Measurements from ENCODE around the gene COX14.
"Not testable (repeated sequence)": the region's sequence is repeated elsewhere in the genome, so short reads cannot be mapped to it uniquely, and the experiment has no call there.

COX14 gene

GRCh38 chr12:50127546-50127945 lies 15.5 kb downstream of the COX14 start:
- no peak overlapping the region for H3K4me3 ChIP-seq (ENCODE audit: extremely low read depth, insufficient read depth, low read length, poor library complexity, severe bottlenecking)
- no peaks in the 10 kb centered on the region for H3K4me1 ChIP-seq (ENCODE audit: control insufficient read depth, insufficient read depth, low read length, poor library complexity, severe bottlenecking)
- H3K36me3 ChIP-seq (ENCODE audit: control insufficient read depth, insufficient read depth, low read length): peaks cover 71% of the 10 kb centered on the region
- no peaks in the 10 kb centered on the region for H3K9me3 ChIP-seq (ENCODE audit: control insufficient read depth, low read length)
- no peak overlapping the region for H3K27ac ChIP-seq (ENCODE audit: low read depth, low read length, severe bottlenecking)
- 100% methylated on average over 1 to 2 of the region's 2 CpGs for WGBS, 2 experiments (ENCODE audit: insufficient coverage in 2 of 2)

- H3K27ac ChIP-seq (ENCODE audit: low read depth, low read length, severe bottlenecking): no peak overlapping the region
- no peak overlapping the region for H3K4me3 ChIP-seq (ENCODE audit: extremely low read depth, insufficient read depth, low read length, poor library complexity, severe bottlenecking)
- H3K9me3 ChIP-seq (ENCODE audit: control insufficient read depth, low read length): no peaks in the 10 kb centered on the region
- H3K4me1 ChIP-seq (ENCODE audit: control insufficient read depth, insufficient read depth, low read length, poor library complexity, severe bottlenecking): no peaks in the 10 kb centered on the region
- H3K36me3 ChIP-seq (ENCODE audit: control insufficient read depth, insufficient read depth, low read length): peaks cover 77% of the 10 kb centered on the region
- 90 to 100% methylated on average over 2 to 4 of the region's 4 CpGs for WGBS, 2 experiments (ENCODE audit: insufficient coverage in 2 of 2)
These were observed 17.3 kb downstream of the COX14 start for GRCh38 chr12:50129290-50129689.

- no peak overlapping the region for H3K4me3 ChIP-seq (ENCODE audit: extremely low read depth, insufficient read depth, low read length, poor library complexity, severe bottlenecking)
- H3K27ac ChIP-seq (ENCODE audit: low read depth, low read length, severe bottlenecking): no peak overlapping the region
- H3K36me3 ChIP-seq (ENCODE audit: control insufficient read depth, insufficient read depth, low read length): peaks cover 90% of the 10 kb centered on the region
- no peaks in the 10 kb centered on the region for H3K9me3 ChIP-seq (ENCODE audit: control insufficient read depth, low read length)
- peaks cover 4% of the 10 kb centered on the region for H3K4me1 ChIP-seq (ENCODE audit: control insufficient read depth, insufficient read depth, low read length, poor library complexity, severe bottlenecking)
- WGBS, 2 experiments (ENCODE audit: insufficient coverage in 2 of 2): 86 to 95% methylated on average over 2 of the region's 2 CpGs
These were observed 20.6 kb downstream of the COX14 start for GRCh38 chr12:50132505-50133135.

GRCh38 chr12:50142993-50143392 lies 31.0 kb downstream of the COX14 start:
- no peak overlapping the region for H3K4me3 ChIP-seq (ENCODE audit: extremely low read depth, insufficient read depth, low read length, poor library complexity, severe bottlenecking)
- no peaks in the 10 kb centered on the region for H3K9me3 ChIP-seq (ENCODE audit: control insufficient read depth, low read length)
- no peak overlapping the region for H3K27ac ChIP-seq (ENCODE audit: low read depth, low read length, severe bottlenecking)
- peaks cover 58% of the 10 kb centered on the region for H3K36me3 ChIP-seq (ENCODE audit: control insufficient read depth, insufficient read depth, low read length)
- WGBS, 2 experiments (ENCODE audit: insufficient coverage in 2 of 2): 89 to 96% methylated on average over 6 of the region's 8 CpGs
- no peaks in the 10 kb centered on the region for H3K4me1 ChIP-seq (ENCODE audit: control insufficient read depth, insufficient read depth, low read length, poor library complexity, severe bottlenecking)

GRCh38 chr12:50145439-50145838 lies 33.4 kb downstream of the COX14 start:
- no peak overlapping the region for H3K4me3 ChIP-seq (ENCODE audit: extremely low read depth, insufficient read depth, low read length, poor library complexity, severe bottlenecking)
- no peaks in the 10 kb centered on the region for H3K4me1 ChIP-seq (ENCODE audit: control insufficient read depth, insufficient read depth, low read length, poor library complexity, severe bottlenecking)
- H3K36me3 ChIP-seq (ENCODE audit: control insufficient read depth, insufficient read depth, low read length): peaks cover 46% of the 10 kb centered on the region
- WGBS, 2 experiments (ENCODE audit: insufficient coverage in 2 of 2): no CpG with 5 or more reads among the region's 2 CpGs
- no peak overlapping the region for H3K27ac ChIP-seq (ENCODE audit: low read depth, low read length, severe bottlenecking)
- no peaks in the 10 kb centered on the region for H3K9me3 ChIP-seq (ENCODE audit: control insufficient read depth, low read length)

- Histone ChIP-seq H3K4me3 (ENCODE audit: extremely low read depth, insufficient read depth, low read length, poor library complexity, severe bottlenecking) (no peak overlapping the region), H3K9me3 (ENCODE audit: control insufficient read depth, low read length) (no peaks in the 10 kb centered on the region), H3K36me3 (ENCODE audit: control insufficient read depth, insufficient read depth, low read length) (peaks cover 28% of the 10 kb centered on the region), H3K4me1 (ENCODE audit: control insufficient read depth, insufficient read depth, low read length, poor library complexity, severe bottlenecking) (no peaks in the 10 kb centered on the region), H3K27ac (ENCODE audit: low read depth, low read length, severe bottlenecking) (no peak overlapping the region)
- 60 to 81% methylated on average over 1 to 2 of the region's 4 CpGs for WGBS, 2 experiments (ENCODE audit: insufficient coverage in 2 of 2)
These were observed 35.2 kb downstream of the COX14 start for GRCh38 chr12:50147281-50147680.

- peaks cover 23% of the 10 kb centered on the region for H3K36me3 ChIP-seq (ENCODE audit: control insufficient read depth, insufficient read depth, low read length)
- not testable (repeated sequence) for H3K4me1 ChIP-seq (ENCODE audit: control insufficient read depth, insufficient read depth, low read length, poor library complexity, severe bottlenecking); H3K27ac ChIP-seq (ENCODE audit: low read depth, low read length, severe bottlenecking); H3K9me3 ChIP-seq (ENCODE audit: control insufficient read depth, low read length); H3K4me3 ChIP-seq (ENCODE audit: extremely low read depth, insufficient read depth, low read length, poor library complexity, severe bottlenecking)
- 92 to 100% methylated on average over 5 to 6 of the region's 6 CpGs for WGBS, 2 experiments (ENCODE audit: insufficient coverage in 2 of 2)
These were observed 36.0 kb downstream of the COX14 start for GRCh38 chr12:50148011-50148410.

- H3K4me3 ChIP-seq (ENCODE audit: extremely low read depth, insufficient read depth, low read length, poor library complexity, severe bottlenecking): no peak overlapping the region
- peaks cover 21% of the 10 kb centered on the region for H3K36me3 ChIP-seq (ENCODE audit: control insufficient read depth, insufficient read depth, low read length)
- H3K9me3 ChIP-seq (ENCODE audit: control insufficient read depth, low read length): no peaks in the 10 kb centered on the region
- 100% methylated on average over 1 of the region's 3 CpGs; no CpG with 5 or more reads in 1 of the 2 experiments for WGBS, 2 experiments (ENCODE audit: insufficient coverage in 2 of 2)
- H3K27ac ChIP-seq (ENCODE audit: low read depth, low read length, severe bottlenecking): no peak overlapping the region
- no peaks in the 10 kb centered on the region for H3K4me1 ChIP-seq (ENCODE audit: control insufficient read depth, insufficient read depth, low read length, poor library complexity, severe bottlenecking)
These were observed 37.3 kb downstream of the COX14 start for GRCh38 chr12:50149311-50149710.

GRCh38 chr12:50151047-50151687 lies 39.1 kb downstream of the COX14 start:
- H3K36me3 ChIP-seq (ENCODE audit: control insufficient read depth, insufficient read depth, low read length): peaks cover 24% of the 10 kb centered on the region
- H3K4me3 ChIP-seq (ENCODE audit: extremely low read depth, insufficient read depth, low read length, poor library complexity, severe bottlenecking): no peak overlapping the region
- no peak overlapping the region for H3K27ac ChIP-seq (ENCODE audit: low read depth, low read length, severe bottlenecking)
- 91 to 100% methylated on average over 1 of the region's 1 CpG for WGBS, 2 experiments (ENCODE audit: insufficient coverage in 2 of 2)
- no peaks in the 10 kb centered on the region for H3K9me3 ChIP-seq (ENCODE audit: control insufficient read depth, low read length)
- no peaks in the 10 kb centered on the region for H3K4me1 ChIP-seq (ENCODE audit: control insufficient read depth, insufficient read depth, low read length, poor library complexity, severe bottlenecking)

GRCh38 chr12:50154947-50155346 lies 42.9 kb downstream of the COX14 start:
- not testable (repeated sequence) for H3K4me1 ChIP-seq (ENCODE audit: control insufficient read depth, insufficient read depth, low read length, poor library complexity, severe bottlenecking); H3K4me3 ChIP-seq (ENCODE audit: extremely low read depth, insufficient read depth, low read length, poor library complexity, severe bottlenecking); H3K27ac ChIP-seq (ENCODE audit: low read depth, low read length, severe bottlenecking); H3K9me3 ChIP-seq (ENCODE audit: control insufficient read depth, low read length)
- WGBS, 2 experiments (ENCODE audit: insufficient coverage in 2 of 2): 95 to 100% methylated on average over 3 of the region's 5 CpGs
- H3K36me3 ChIP-seq (ENCODE audit: control insufficient read depth, insufficient read depth, low read length): peaks cover 48% of the 10 kb centered on the region

GRCh38 chr12:50156641-50157040 lies 44.6 kb downstream of the COX14 start:
- Histone ChIP-seq H3K9me3 (ENCODE audit: control insufficient read depth, low read length) (peaks cover 6% of the 10 kb centered on the region), H3K36me3 (ENCODE audit: control insufficient read depth, insufficient read depth, low read length) (peaks cover 56% of the 10 kb centered on the region), H3K4me3 (ENCODE audit: extremely low read depth, insufficient read depth, low read length, poor library complexity, severe bottlenecking) (no peak overlapping the region), H3K4me1 (ENCODE audit: control insufficient read depth, insufficient read depth, low read length, poor library complexity, severe bottlenecking) (no peaks in the 10 kb centered on the region), H3K27ac (ENCODE audit: low read depth, low read length, severe bottlenecking) (no peak overlapping the region)

Data from mesodermal cell (in vitro differentiated cells).